DND-41 (cell line): ENCODE measurements around the gene TTC39B.

ENCODE experiments used
- ATAC-seq: fragments of 200-7000 bp; cut with Tn5 transposase; 3 replicates; pipeline ENCODE4 v1.9.1; 2021; ENCODE audit warnings: low read depth; ENCODE audit not compliant: insufficient read depth
- DNase-seq: peaks from one replicate; pipeline ENCODE4 v3.0.0-alpha.2; 2020
- H2AFZ ChIP-seq: 2 replicates; pipeline ENCODE4 v1.6.0; 2012; ENCODE audit warnings: low read depth, low read length
- H3K27ac ChIP-seq: 2 replicates; pipeline ENCODE4 v1.5.1; 2012; ENCODE audit warnings: low read length, inconsistent platforms
- H3K27me3 ChIP-seq: fragments of 200-600 bp; sonication (generic); 2 replicates; pipeline ENCODE4 v1.6.0; 2012; ENCODE audit warnings: low read length, mild to moderate bottlenecking, inconsistent platforms; ENCODE audit not compliant: insufficient read depth, poor library complexity
- H3K36me3 ChIP-seq: 2 replicates; pipeline ENCODE4 v1.5.1; 2012; ENCODE audit warnings: low read length, inconsistent platforms; ENCODE audit not compliant: insufficient read depth
- H3K4me1 ChIP-seq: 2 replicates; pipeline ENCODE4 v1.5.1; 2012; ENCODE audit warnings: mild to moderate bottlenecking, low read length; ENCODE audit not compliant: insufficient read depth
- H3K4me2 ChIP-seq: 2 replicates; pipeline ENCODE4 v1.6.0; 2012; ENCODE audit warnings: mild to moderate bottlenecking, moderate library complexity, low read length, inconsistent platforms; ENCODE audit not compliant: insufficient read depth
- H3K4me3 ChIP-seq, 2 experiments: fragments of 200-600 bp in 1 of 2; shearing (Covaris generic) in 1 of 2; 2 replicates each; pipeline ENCODE4 v1.5.1; 2012 to 2016; ENCODE audit warnings: inconsistent platforms in 2 of 2, low read length in 2 of 2, mild to moderate bottlenecking in 2 of 2, low read depth in 1 of 2, moderate library complexity in 1 of 2
- H3K79me2 ChIP-seq: 2 replicates; pipeline ENCODE4 v1.6.0; 2012; ENCODE audit warnings: low read length, inconsistent platforms; ENCODE audit not compliant: insufficient read depth
- H3K9ac ChIP-seq: 2 replicates; pipeline ENCODE4 v1.6.0; 2012; ENCODE audit warnings: low read depth, mild to moderate bottlenecking, inconsistent platforms, low read length, moderate library complexity
- H3K9me3 ChIP-seq: 2 replicates; pipeline ENCODE4 v1.5.1; 2012; ENCODE audit warnings: low read length, moderate library complexity, mild to moderate bottlenecking, inconsistent platforms; ENCODE audit not compliant: insufficient read depth, severe bottlenecking
- H4K20me1 ChIP-seq: 2 replicates; pipeline ENCODE4 v1.6.0; 2012; ENCODE audit warnings: low read length; ENCODE audit not compliant: insufficient read depth
- CTCF ChIP-seq: IDR thresholded peaks from 2 replicates; pipeline ENCODE4 v1.5.1; 2012; ENCODE audit warnings: borderline replicate concordance, low read length, moderate library complexity, mild to moderate bottlenecking; ENCODE audit not compliant: poor library complexity, severe bottlenecking; ENCODE audit errors: extremely low read depth
- EZH2 ChIP-seq: IDR thresholded peaks from 3 replicates; pipeline ENCODE4 v1.6.1; 2012; ENCODE audit warnings: borderline replicate concordance, low read depth, mild to moderate bottlenecking, moderate library complexity, low read length, inconsistent platforms; ENCODE audit not compliant: severe bottlenecking

Gene TTC39B

DNA sequence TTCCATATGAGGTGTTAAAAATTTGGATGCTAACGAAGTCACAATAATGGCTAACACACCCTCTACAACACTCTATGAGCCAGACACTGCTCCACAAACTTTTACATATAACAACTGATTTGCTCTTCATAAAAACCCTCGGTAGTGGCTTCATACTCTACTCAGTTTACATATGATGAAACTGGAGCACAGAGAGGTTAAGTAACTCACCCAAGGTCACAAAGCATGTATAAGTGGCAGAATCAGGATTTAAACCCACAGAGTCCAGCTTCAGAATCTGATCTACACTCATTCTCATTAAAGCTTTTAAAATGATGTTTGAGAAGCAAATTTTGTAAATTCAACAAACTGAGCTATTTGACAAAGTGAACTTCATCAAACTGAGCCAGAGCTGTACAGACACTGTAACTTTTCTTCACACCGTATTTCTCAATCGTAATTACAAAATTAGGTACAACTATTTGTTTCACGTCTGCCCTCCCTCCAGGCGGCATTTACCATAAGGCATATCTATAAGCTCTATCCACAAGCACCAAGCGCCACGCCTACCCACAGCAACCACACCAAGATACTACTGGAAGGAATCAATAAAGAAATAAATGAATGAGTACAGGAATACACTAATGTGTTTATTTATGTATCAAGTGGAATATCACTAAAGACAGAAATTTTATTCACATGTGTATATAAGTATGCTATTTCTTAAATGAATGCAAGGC is 24.3 kb downstream of the TTC39B start:
- Histone ChIP-seq H4K20me1 (no peaks in the 10 kb centered on the region), H3K9me3 (no peaks in the 10 kb centered on the region), H3K4me3 (no peak overlapping the region), H3K79me2 (no peaks in the 10 kb centered on the region), H3K27ac (no peak overlapping the region), H3K4me1 (no peaks in the 10 kb centered on the region), H3K36me3 (no peaks in the 10 kb centered on the region), H3K4me2 (no peak overlapping the region), H2AFZ (no peak overlapping the region), H3K9ac (no peak overlapping the region), H3K27me3 (no peaks in the 10 kb centered on the region)
- DNase-seq (no peak), ATAC-seq (no peak)
- no peak for TF ChIP-seq EZH2
- TF ChIP-seq CTCF, result no peak

GRCh38 chr9:15280647-15281046 is 26.4 kb downstream of the TTC39B start:
- Histone ChIP-seq H3K27ac (no peak overlapping the region), H3K4me1 (no peaks in the 10 kb centered on the region), H3K4me3 (no peak overlapping the region), H3K27me3 (no peaks in the 10 kb centered on the region), H3K9ac (no peak overlapping the region), H4K20me1 (no peaks in the 10 kb centered on the region), H2AFZ (no peak overlapping the region), H3K9me3 (no peaks in the 10 kb centered on the region), H3K4me2 (no peak overlapping the region), H3K36me3 (no peaks in the 10 kb centered on the region), H3K79me2 (no peaks in the 10 kb centered on the region)
- ATAC-seq (no peak), DNase-seq (no peak)
- TF ChIP-seq EZH2, result no peak
- no peak for TF ChIP-seq CTCF

DNA sequence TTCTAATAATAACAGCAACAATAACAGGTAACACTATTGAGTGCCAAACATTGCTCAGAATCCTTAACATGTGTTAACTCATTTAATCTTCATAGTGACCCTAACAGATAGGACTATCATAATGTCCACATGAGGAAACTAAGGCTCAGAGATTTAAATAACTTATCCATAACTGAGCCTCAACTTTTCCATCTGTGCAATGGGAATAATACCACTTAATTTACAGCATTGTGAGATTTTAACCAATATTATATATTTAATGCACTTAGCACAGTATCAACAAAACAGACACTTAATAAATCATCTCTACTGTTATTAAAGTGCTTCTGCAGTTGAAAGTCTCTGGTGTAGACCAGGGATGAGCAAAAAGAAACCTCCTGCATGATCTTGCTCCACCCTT is 28.2 kb downstream of the TTC39B start:
- H3K4me1 ChIP-seq, result no peaks in the 10 kb centered on the region
- no peak overlapping the region for H2AFZ ChIP-seq
- no peaks in the 10 kb centered on the region for H4K20me1 ChIP-seq
- TF ChIP-seq EZH2, result no peak
- TF ChIP-seq CTCF, result no peak
- no peaks in the 10 kb centered on the region for H3K36me3 ChIP-seq
- H3K9ac ChIP-seq, result no peak overlapping the region
- H3K79me2 ChIP-seq, result no peaks in the 10 kb centered on the region
- H3K27me3 ChIP-seq, result no peaks in the 10 kb centered on the region
- DNase-seq (no peak), ATAC-seq (no peak)
- no peak overlapping the region for H3K4me2 ChIP-seq
- H3K4me3 ChIP-seq, result no peak overlapping the region
- no peak overlapping the region for H3K27ac ChIP-seq
- no peaks in the 10 kb centered on the region for H3K9me3 ChIP-seq
